Lung (tissue), 12 donors: ENCODE measurements around the gene ZNF536. TPM values are rescaled to one million over a fixed set of nuclear protein-coding genes. Genes with fewer than 3 reads are reported as not detected.

Experiments used
- ATAC-seq: fragments of 200-7000 bp; cut with Tn5 transposase; one replicate; pipeline ENCODE4 v1.9.1; 2020; ENCODE audit warnings: moderate number of reproducible peaks; ENCODE audit not compliant: insufficient read depth, low FRiP score
- DNase-seq, 3 donors: peaks; one replicate each; pipeline ENCODE4 v3.0.0-alpha.2; 2013 to 2017
- H3K27ac ChIP-seq, 2 donors: one replicate each; pipeline ENCODE4 v1.5.1; 2013; ENCODE audit warnings: mild to moderate bottlenecking in 2 of 2, moderate library complexity in 2 of 2, control low read depth in 1 of 2, inconsistent platforms in 1 of 2, low read depth in 1 of 2, low read length in 1 of 2
- H3K27me3 ChIP-seq, 3 donors: one replicate each; pipeline ENCODE4 v1.5.1; 2013; ENCODE audit warnings: low read length in 2 of 3; ENCODE audit not compliant: control insufficient read depth in 3 of 3, insufficient read depth in 3 of 3
- H3K36me3 ChIP-seq, 4 donors: one replicate each; pipeline ENCODE4 v1.5.1; 2013; ENCODE audit warnings: low read length in 4 of 4, mild to moderate bottlenecking in 1 of 4, moderate library complexity in 1 of 4; ENCODE audit not compliant: control insufficient read depth in 4 of 4, insufficient read depth in 4 of 4
- H3K4me1 ChIP-seq, 5 donors: one replicate each; pipeline ENCODE4 v1.5.1; 2013; ENCODE audit warnings: low read length in 5 of 5, mild to moderate bottlenecking in 2 of 5, moderate library complexity in 1 of 5; ENCODE audit not compliant: control insufficient read depth in 5 of 5, insufficient read depth in 5 of 5
- H3K4me3 ChIP-seq: one replicate; pipeline ENCODE4 v1.5.1; 2013; ENCODE audit warnings: mild to moderate bottlenecking, control low read depth, moderate library complexity
- H3K9ac ChIP-seq, 2 donors: one replicate each; pipeline ENCODE4 v1.5.1; 2013; ENCODE audit warnings: low read length in 2 of 2, control low read depth in 1 of 2; ENCODE audit not compliant: insufficient read depth in 1 of 2
- H3K9me3 ChIP-seq, 4 donors: one replicate each; pipeline ENCODE4 v1.5.1; 2013; ENCODE audit warnings: low read length in 3 of 4, mild to moderate bottlenecking in 1 of 4, moderate library complexity in 1 of 4; ENCODE audit not compliant: control insufficient read depth in 4 of 4, insufficient read depth in 3 of 4
- CTCF ChIP-seq: IDR thresholded peaks from 2 replicates; pipeline ENCODE4 v1.5.1; 2012; ENCODE audit warnings: mild to moderate bottlenecking; ENCODE audit errors: control extremely low read depth, extremely low read depth
- WGBS, 2 donors: extraction: QIAGEN DNeasy Blood & Tissue Kit; methylation state at CpG; one replicate each; pipeline ENCODE4 v1.1.7; 2013; 5-methylcytosine and 5-hydroxymethylcytosine counted together
- polyA plus RNA-seq, 2 donors: library from polyadenylated mRNA; stranded (reverse); fragments of 200-250 nt; gene quantifications; one replicate each; pipeline ENCODE4 v1.2.1, GENCODE V29; 2013
- total RNA-seq, 2 donors: library from RNA; depleted of rRNA in 1 of 2; stranded (reverse); fragments of >200 nt in 1 of 2; gene quantifications; one replicate each; pipeline ENCODE4 v1.2.1, GENCODE V29; 2014 to 2021
- donor health status: control.
- donor health status: control.
- donor health status: Bipolar disorder and iron deficiency.
- donor health status: healthy.
- donor health status: DM: yes; HTN: yes; CAD: no.

The ZNF536 gene
- total and polyA plus RNA-seq, 4 donors: 0.07 to 5.6 (median 0.21) TPM

- Histone ChIP-seq H3K9ac (no peak overlapping the region), H3K4me1 (no peaks in the 10 kb centered on the region), H3K27me3 (peaks cover 0 to 3% (median 0%) of the 10 kb centered on the region in 3 donors), H3K27ac (no peak overlapping the region), H3K4me3 (no peak overlapping the region), H3K9me3 (no peaks in the 10 kb centered on the region), H3K36me3 (no peaks in the 10 kb centered on the region)
- DNase-seq: no peak
- 90 to 92% methylated on average over 13 of the region's 13 CpGs for WGBS, 2 donors
- ATAC-seq: no peak
- TF ChIP-seq CTCF: no peak
Measured at GRCh38 chr19:30353394-30353945, 18.7 kb upstream of the ZNF536 start.

DNA sequence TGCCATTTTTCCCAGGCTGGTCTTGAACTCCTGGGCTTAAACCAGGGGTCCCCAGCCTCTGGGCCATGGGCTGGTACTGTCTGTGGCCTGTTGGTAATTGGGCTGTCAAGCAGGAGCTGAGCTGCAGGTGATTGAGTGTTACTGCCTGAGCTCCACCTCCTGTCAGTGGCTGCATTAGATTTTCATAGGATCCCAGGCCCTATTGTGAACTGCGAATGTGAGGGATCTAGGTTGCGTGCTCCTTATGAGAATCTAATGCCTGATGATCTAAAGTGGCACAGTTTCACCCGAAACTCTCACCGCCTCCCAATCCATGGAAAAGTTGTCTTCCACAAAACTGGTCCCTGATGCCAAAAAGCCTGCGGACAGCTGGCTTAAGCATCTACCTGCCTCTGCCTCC, 16.6 kb upstream of the ZNF536 start:
- no peak overlapping the region for H3K4me3 ChIP-seq
- DNase-seq (no peak), ATAC-seq (no peak)
- H3K27ac ChIP-seq: no peak overlapping the region
- H3K4me1 ChIP-seq: no peaks in the 10 kb centered on the region
- no peaks in the 10 kb centered on the region for H3K36me3 ChIP-seq
- 89 to 98% methylated on average over 5 of the region's 5 CpGs for WGBS, 2 donors
- no peaks in the 10 kb centered on the region for H3K9me3 ChIP-seq
- TF ChIP-seq CTCF: no peak
- peaks cover 0 to 2% (median 0%) of the 10 kb centered on the region in 3 donors for H3K27me3 ChIP-seq
- no peak overlapping the region for H3K9ac ChIP-seq

- no peak for ATAC-seq
- no peak overlapping the region for H3K4me3 ChIP-seq
- H3K27me3 ChIP-seq: no peaks in the 10 kb centered on the region
- H3K9ac ChIP-seq: no peak overlapping the region
- H3K4me1 ChIP-seq: no peaks in the 10 kb centered on the region
- no peak overlapping the region for H3K27ac ChIP-seq
- H3K9me3 ChIP-seq: no peaks in the 10 kb centered on the region
- DNase-seq: no peak
- WGBS, 2 donors: 81 to 88% methylated on average over 11 of the region's 11 CpGs
- H3K36me3 ChIP-seq: no peaks in the 10 kb centered on the region
- TF ChIP-seq CTCF: no peak
Measured at GRCh38 chr19:30356951-30357579, 15.1 kb upstream of the ZNF536 start.

DNA sequence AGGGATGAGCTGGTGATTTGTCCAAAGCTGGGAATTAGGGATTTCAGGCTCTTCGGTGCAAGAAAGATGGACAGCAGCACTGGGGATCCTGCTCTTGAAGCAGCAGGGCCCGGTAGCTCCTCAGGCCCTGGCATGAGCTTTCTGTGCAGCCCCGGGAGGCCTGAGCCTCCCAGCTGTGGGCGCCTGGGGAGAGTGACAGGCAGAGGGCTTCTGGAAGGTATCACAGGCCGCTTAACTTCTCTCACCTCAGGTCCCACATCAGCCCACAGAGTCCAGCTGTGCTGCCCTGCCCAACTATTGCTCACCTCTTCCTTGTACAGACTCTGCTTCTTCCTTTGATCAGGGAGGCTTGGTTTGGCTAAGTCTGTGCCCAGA, 14.6 kb upstream of the ZNF536 start:
- no peaks in the 10 kb centered on the region for H3K4me1 ChIP-seq
- no peaks in the 10 kb centered on the region for H3K36me3 ChIP-seq
- H3K27me3 ChIP-seq: no peaks in the 10 kb centered on the region
- no peak overlapping the region for H3K9ac ChIP-seq
- no peak for ATAC-seq
- TF ChIP-seq CTCF: no peak
- H3K27ac ChIP-seq: no peak overlapping the region
- no peak for DNase-seq
- H3K9me3 ChIP-seq: no peaks in the 10 kb centered on the region
- WGBS, 2 donors: 86 to 91% methylated on average over 5 of the region's 5 CpGs
- H3K4me3 ChIP-seq: no peak overlapping the region
